T47D (cell line): ENCODE results near the gene CHDH.
A peak's percentile ranks its signal among the peaks of the same experiment; 100 is the strongest.

ENCODE experiments used
- DNase-seq, 2 experiments: peaks; one replicate each; pipeline versions ENCODE4 v3.0.0 to v3.0.0-alpha.2; 2011 to 2012; ENCODE audit warnings: low read depth in 1 of 2, low spot score in 1 of 2
- JUND ChIP-seq: IDR thresholded peaks from 2 replicates; pipeline ENCODE4 v1.6.1; 2012; ENCODE audit warnings: low read depth
- in situ Hi-C: cut with HindIII; loops from 2 replicates; pipeline ENCODE4 v1.10.0; 2016; ENCODE audit warnings: low sequenced_read_pairs, low pct_unique_long_range_greater_than_20kb

Gene CHDH

DNA sequence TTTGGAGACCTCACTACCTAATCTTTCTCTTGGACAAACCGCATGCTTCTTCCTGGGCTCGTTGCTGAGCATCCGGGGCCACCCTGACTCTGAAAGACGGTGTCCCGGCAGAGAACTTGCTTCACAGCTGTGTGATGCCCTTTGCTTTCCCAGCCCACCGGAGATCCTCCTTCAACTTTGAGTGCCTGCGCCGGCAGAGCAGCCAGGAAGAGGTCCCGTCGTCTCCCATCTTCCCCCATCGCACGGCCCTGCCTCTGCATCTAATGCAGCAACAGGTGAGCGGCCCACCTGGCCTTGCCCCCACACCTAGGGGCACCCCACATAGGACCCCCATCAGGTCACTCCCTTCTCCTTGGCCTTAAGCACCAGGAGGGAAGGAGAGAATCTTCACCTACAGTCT, 37.7 kb downstream of the CHDH start:
- no peak for DNase-seq
- in situ Hi-C loops = no loop called here
- no peak for TF ChIP-seq JUND

DNA sequence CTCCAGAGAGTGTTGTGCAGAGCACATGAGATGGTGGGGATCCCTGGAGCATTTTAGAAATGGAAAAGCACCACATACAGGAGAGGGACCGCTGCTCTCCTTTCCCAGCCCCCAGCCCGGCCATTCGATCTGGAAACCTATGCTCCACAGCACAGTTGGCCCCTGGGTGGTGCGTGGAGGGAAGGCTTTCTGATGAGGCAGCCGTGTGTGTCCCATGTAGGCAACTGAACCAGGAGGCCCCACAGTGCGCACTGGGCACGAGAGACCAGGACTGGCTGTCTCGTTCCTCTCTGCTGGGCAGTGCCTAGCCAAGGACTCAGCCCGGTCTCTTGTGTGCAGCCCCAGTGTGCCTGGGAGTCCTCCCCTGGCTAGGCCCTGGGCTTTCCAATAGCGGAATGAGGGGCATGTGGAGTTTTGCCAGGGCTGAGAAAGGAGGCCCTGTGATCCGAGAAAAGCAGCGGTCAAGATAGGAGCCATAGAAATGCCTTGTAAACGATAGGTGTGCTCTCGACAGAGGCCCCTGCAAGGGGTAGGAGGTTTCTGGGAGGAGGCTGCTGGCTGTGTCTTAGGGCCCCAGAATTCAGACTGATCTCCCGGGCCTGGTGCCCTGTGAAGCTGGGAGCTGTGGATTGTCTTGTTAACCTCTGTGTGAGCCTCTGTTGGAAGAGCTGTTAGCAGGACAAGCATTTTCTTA, 39.0 kb downstream of the CHDH start:
- in situ Hi-C loops = no loop called here

DNA sequence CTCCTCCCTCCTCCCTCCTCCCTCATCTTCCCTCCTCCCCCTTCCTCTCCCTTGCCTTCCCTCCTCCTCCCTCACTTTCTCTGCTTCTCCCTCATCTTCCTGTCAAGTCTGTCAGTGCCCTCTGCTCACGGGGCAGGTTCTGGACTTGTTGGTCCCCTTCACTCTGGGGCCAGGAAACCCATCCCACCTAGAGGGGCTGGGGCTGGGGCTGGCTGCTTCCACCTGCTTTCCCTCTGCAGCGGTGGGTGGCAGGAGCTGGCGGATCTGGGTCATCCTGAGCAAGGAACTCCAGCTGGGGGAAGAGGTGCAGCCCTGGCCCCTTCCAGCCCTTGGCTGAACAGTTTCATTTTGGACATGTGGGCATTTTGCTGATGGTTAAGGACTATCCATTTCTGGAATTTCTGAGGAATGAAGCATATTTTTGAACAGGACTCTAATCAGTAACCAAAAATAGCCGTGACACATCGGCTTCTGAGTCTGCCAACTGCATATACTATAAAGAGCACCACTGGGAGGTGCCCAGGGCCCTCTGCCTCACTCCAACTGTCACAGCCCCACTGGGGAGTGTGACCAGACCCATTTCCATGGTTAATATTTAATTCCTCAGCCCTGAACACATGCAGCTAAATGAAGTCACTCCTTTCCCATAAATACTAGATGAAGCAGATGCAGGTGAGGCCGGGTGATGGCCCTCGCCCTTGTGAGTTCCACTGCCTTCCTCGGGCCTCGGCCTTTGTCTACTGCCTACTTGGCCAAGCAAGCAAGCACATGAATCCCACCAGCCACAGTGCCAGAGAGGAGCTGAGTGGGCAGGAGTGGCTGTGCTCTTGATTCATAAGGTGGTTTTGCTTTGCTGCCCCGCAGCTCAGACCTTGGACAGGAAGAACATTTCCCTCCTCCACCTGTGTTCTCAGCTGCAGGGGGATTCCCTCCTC, 39.8 kb downstream of the CHDH start:
- no peak for TF ChIP-seq JUND
- in situ Hi-C loops = no loop called here
- no peak for DNase-seq

More for the DNA sequence above, 39.0 kb downstream of the CHDH start:
- no peak for DNase-seq
- no peak for TF ChIP-seq JUND

DNA sequence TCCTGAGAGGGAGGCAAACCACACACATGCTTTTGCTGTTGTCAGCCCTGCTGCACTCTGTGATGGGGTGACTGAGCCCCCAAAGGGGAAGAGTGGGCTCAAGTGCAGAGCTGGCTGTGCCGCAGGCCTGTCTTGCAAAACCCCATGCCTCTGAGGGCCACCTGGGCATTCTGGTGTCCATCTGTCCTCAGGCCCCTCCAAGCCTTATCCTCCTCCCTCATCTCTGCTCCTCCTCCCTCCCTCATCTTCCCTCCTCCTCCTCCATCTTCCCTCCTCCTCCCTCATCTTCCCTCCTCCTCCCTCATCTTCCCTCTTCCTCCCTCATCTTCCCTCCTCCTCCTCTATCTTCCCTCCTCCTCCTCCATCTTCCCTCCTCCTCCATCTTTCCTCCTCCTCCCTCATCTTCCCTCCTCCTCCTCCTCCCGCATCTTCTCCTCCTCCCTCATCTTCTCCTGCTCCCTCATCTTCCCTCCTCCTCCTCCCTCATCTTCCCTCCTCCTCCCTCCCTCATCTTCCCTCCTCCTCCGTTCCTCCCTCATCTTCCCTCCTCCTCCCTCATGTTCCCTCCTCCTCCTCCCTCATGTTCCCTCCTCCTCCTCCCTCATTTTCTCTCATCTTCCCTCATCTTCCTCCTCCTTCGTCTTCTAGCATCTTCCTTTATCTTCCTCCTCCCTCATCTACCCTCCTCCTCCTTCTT, 40.6 kb downstream of the CHDH start:
- DNase-seq = no peak
- in situ Hi-C loops = no loop called here
- no peak for TF ChIP-seq JUND

DNA sequence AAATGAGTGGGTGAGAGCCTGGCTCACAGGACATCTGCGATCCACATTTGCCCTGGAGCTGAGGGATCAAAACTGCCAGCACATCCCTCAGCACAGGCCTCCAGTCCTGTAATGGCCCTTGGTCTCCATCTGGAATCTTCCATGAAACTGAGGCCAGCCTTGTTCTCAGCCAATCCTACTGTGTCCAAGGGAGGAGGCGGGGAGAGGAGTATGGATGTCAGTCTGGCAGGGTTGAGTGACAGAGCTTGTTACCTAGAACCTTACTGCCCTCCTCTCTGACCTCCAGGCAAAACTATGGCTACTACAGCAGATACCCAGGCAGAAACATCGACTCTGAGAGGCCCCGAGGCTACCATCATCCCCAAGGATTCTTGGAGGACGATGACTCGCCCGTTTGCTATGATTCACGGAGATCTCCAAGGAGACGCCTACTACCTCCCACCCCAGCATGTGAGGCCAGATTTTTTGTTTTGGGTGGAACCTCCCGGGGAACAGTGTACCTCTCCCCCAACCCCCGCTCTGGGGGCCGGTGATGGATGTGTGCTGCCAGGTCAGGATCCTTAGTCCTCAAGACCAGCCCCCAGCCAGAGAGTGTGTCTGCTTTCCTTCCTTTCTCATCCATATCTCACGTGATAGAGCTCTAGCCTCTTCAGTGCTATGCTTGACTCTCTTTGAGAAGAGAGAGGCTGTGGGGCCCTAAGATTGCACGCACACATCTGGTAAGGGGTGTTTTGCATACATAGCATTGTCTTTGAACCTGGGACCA, 41.3 kb downstream of the CHDH start:
- in situ Hi-C loops = no loop called here
- no peak for DNase-seq
- TF ChIP-seq JUND = no peak

DNA sequence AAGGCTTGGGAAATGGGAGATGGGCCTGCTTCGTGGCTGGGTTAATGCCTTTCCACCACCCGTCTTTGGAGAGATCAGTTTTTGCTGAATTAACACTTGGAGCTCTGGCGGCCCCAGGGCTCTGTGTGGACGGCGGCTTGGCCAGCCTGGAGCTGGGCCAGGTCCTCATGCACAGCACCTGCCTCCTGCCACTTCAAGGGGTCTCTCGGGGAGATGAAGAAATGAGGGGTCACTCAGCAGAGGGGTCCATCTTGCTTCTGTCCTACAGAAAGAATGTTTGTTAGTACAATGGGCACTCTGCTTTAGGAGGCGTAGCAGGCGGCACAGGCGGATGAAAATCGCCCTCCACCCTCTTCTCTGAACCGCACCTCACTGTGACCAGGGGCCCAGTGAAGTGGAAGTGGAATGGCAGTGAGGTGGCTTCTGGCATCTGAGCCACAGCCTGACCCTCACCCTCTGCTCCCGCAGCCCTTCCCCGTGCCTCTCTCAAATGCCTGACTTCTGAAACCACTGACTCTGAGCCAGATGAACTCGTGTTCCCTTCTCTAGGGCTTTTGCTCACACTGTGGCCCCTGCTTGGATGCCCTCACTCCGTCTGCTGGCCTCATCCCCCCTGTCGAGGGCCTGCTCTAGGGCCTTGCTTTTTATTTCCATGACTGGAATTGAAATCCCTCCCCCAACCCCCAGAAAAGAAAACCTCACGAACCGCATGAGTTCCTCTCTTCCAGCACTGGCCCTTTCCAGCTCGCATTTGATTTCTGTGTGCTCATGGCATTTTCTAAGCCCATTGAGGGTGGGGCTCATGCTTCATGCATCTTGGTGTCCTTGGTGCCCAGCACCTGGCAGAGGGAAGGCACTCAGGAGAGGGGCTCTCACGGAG, 42.2 kb downstream of the CHDH start:
- in situ Hi-C loops = no loop called here
- DNase-seq = no peak
- no peak for TF ChIP-seq JUND

DNA sequence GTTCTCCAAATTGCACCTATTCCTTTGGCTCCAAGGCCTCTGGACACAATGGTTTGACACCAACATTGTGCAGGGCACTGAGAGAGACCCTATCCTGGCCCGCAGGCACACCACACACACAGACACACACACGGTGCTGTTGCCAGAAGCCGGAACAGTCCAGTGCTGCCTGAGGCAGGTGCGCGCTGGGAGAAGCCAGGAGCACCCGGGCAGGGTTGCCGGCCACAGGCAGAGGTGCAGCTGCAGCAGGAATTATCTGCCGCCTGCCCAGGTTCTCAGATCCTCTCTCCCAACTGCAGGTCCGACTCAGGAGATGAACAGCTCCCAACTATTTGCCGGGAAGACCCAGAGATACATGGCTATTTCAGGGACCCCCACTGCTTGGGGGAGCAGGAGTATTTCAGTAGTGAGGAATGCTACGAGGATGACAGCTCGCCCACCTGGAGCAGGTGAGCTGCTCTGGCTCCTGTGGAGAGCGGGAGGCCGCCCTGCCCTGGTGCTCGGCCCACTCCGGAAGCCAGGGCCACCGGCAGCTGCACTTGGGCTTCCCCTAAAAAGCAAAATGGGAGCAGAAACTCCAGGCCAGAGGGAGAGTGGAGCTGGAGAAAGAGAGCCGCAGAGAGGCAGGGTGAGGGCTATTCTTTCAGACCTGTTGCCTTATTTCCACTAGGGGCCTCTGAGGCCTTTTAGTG, 42.9 kb downstream of the CHDH start:
- in situ Hi-C loops = no loop called here
- no peak for DNase-seq
- no peak for TF ChIP-seq JUND

DNA sequence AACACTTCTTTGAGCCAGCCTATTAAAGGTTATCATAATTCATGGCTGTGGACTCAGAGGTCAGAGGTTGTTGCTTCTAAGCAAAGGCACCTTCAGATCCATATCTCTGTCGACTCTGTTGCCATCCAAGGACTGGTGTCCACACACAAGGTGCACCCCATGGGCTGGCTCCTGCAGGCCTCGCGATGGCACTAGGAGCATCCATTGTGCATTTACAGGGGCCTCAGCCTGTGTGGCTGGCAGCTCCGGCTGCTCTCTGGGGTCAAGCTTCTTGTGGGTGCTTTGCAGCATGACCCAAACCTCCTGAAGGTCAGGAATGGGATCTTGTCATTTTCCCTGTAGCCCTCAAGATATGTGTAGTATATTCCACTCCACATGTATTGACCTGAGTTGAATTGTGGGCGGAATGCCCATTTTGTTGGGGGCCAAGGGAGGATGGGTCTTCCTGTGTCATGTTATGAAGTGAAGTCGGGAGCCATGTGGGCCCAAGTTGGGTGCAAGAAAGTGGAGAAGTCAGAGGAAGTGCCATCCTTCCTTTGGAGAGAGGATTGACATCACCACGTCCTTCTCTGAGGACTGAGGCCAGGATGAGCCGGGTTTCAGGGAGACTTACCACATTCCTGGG, 43.9 kb downstream of the CHDH start:
- in situ Hi-C loops = no loop called here
- no peak for DNase-seq
- TF ChIP-seq JUND = no peak

DNA sequence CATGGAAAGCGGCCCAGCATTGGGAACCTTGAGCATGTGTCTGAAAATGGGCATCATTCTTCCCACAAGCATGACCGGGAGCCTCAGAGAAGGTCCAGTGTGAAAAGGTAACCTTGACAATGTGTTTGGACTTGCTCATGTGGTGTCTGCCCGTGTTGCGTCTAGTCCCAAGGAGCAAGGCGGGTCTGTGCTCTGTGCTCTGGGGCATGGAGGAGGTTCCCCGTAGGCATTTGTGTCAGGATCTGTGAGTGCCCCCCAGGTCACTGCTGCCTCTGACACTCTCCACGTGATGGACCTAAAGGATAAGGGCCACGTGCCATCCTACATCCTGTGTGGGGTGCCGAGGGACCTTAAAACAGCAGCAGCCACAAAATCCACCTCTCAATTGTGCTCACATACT, 44.9 kb downstream of the CHDH start:
- in situ Hi-C loops = no loop called here
- TF ChIP-seq JUND = no peak

DNA sequence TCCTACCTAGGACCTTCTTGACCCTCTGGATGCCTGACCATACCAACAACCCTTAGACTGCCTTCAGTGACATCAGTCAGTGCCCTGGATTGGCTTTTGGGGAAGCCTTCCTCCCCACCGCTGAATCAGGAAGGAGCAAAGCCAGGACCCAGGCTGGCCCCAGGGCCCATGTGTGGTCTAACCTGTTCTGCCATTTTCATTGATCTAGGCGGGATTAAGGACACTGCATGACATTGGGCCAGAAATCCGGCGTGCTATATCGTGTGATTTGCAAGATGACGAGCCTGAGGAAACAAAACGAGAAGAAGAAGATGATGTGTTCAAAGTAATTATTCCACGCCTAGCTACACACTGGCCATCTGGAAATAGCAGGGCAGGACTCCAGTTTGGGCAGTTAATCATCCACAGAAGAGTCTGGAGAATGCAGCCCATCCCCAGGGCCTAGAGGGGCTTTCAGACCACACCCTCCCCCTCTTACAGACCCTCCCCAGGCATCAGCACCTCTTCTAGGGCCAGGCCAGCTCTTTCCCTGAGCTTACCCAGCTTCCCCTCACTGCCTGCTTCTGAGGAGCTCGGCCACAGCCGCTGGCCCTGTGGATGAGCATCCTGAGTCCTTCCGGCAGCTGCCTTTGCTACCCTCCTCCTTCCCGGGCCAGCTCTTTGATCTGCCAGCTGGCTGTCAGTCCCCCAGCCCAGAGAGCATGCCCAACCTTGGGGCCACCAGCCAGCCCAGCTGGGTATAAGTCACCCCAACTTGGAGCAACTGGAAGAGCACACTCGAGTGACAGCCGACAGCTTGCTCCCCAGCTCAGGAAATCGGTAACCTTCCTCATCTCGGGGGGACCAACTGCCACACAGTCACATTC, 45.9 kb downstream of the CHDH start:
- in situ Hi-C loops = no loop called here
- no peak for TF ChIP-seq JUND
- DNase-seq = peak; percentile 16 to 83

More for the DNA sequence above, 44.9 kb downstream of the CHDH start:
- DNase-seq = no peak
